Measurements from ENCODE around the gene ARHGAP22.

- TF ChIP-seq POLR2A (IDR thresholded peaks at IDR 0.05; ENCODE audit: low read depth, low read length) (no peak), TAF1 (IDR thresholded peaks at IDR 0.05; ENCODE audit: low read depth, low read length) (no peak), POLR2AphosphoS5 (IDR thresholded peaks at IDR 0.05; ENCODE audit: low read depth, low read length) (no peak)
These were observed 28.4 kb downstream of the ARHGAP22 start for GRCh38 chr10:48576501-48576900.
